ENCODE results near the gene WDFY3.

WDFY3 gene

GRCh38 chr4:84917086-84917821 lies 49.2 kb downstream of the WDFY3 start:
- no peak overlapping the region for H3K4me3 ChIP-seq (ENCODE audit: low read length)
- no peak for DNase-seq (ENCODE audit: low read depth, low spot score)

GRCh38 chr4:84916227-84916626 lies 50.3 kb downstream of the WDFY3 start:
- no peak overlapping the region for H3K4me3 ChIP-seq (ENCODE audit: low read length)
- DNase-seq (ENCODE audit: low read depth, low spot score): no peak

GRCh38 chr4:84915396-84915780 lies 51.1 kb downstream of the WDFY3 start:
- DNase-seq (ENCODE audit: low read depth, low spot score): no peak
- no peak overlapping the region for H3K4me3 ChIP-seq (ENCODE audit: low read length)

GRCh38 chr4:84914686-84915395 lies 51.6 kb downstream of the WDFY3 start:
- H3K4me3 ChIP-seq (ENCODE audit: low read length): no peak overlapping the region
- no peak for DNase-seq (ENCODE audit: low read depth, low spot score)

GRCh38 chr4:84913176-84913575 lies 53.3 kb downstream of the WDFY3 start:
- no peak overlapping the region for H3K4me3 ChIP-seq (ENCODE audit: low read length)
- no peak for DNase-seq (ENCODE audit: low read depth, low spot score)

GRCh38 chr4:84912741-84913140 lies 53.7 kb downstream of the WDFY3 start:
- no peak overlapping the region for H3K4me3 ChIP-seq (ENCODE audit: low read length)
- DNase-seq (ENCODE audit: low read depth, low spot score): no peak

- H3K4me3 ChIP-seq (ENCODE audit: low read length): no peak overlapping the region
- no peak for DNase-seq (ENCODE audit: low read depth, low spot score)
These were observed 57.6 kb downstream of the WDFY3 start for GRCh38 chr4:84908876-84909275.

- no peak overlapping the region for H3K4me3 ChIP-seq (ENCODE audit: low read length)
- no peak for DNase-seq (ENCODE audit: low read depth, low spot score)
These were observed 59.3 kb downstream of the WDFY3 start for GRCh38 chr4:84907145-84907544.

GRCh38 chr4:84905646-84906045 lies 60.8 kb downstream of the WDFY3 start:
- no peak overlapping the region for H3K4me3 ChIP-seq (ENCODE audit: low read length)
- DNase-seq (ENCODE audit: low read depth, low spot score): no peak

- no peak overlapping the region for H3K4me3 ChIP-seq (ENCODE audit: low read length)
- no peak for DNase-seq (ENCODE audit: low read depth, low spot score)
These were observed 64.7 kb downstream of the WDFY3 start for GRCh38 chr4:84901740-84902281.

GRCh38 chr4:84901173-84901572 lies 65.3 kb downstream of the WDFY3 start:
- H3K4me3 ChIP-seq (ENCODE audit: low read length): no peak overlapping the region
- no peak for DNase-seq (ENCODE audit: low read depth, low spot score)

- DNase-seq (ENCODE audit: low read depth, low spot score): no peak
- H3K4me3 ChIP-seq (ENCODE audit: low read length): no peak overlapping the region
These were observed 66.9 kb downstream of the WDFY3 start for GRCh38 chr4:84899616-84900015.

GRCh38 chr4:84897516-84897915 lies 69.0 kb downstream of the WDFY3 start:
- no peak for DNase-seq (ENCODE audit: low read depth, low spot score)
- H3K4me3 ChIP-seq (ENCODE audit: low read length): no peak overlapping the region

- DNase-seq (ENCODE audit: low read depth, low spot score): no peak
- no peak overlapping the region for H3K4me3 ChIP-seq (ENCODE audit: low read length)
These were observed 71.2 kb downstream of the WDFY3 start for GRCh38 chr4:84895283-84895682.

- DNase-seq (ENCODE audit: low read depth, low spot score): no peak
- H3K4me3 ChIP-seq (ENCODE audit: low read length): no peak overlapping the region
These were observed 71.9 kb downstream of the WDFY3 start for GRCh38 chr4:84894621-84895020.

GRCh38 chr4:84892950-84893349 lies 73.5 kb downstream of the WDFY3 start:
- no peak overlapping the region for H3K4me3 ChIP-seq (ENCODE audit: low read length)
- DNase-seq (ENCODE audit: low read depth, low spot score): no peak

- no peak for DNase-seq (ENCODE audit: low read depth, low spot score)
- no peak overlapping the region for H3K4me3 ChIP-seq (ENCODE audit: low read length)
These were observed 78.7 kb downstream of the WDFY3 start for GRCh38 chr4:84887824-84888223.

GRCh38 chr4:84879651-84880200 lies 86.8 kb downstream of the WDFY3 start:
- no peak overlapping the region for H3K4me3 ChIP-seq (ENCODE audit: low read length)
- DNase-seq (ENCODE audit: low read depth, low spot score): no peak

- DNase-seq (ENCODE audit: low read depth, low spot score): no peak
- no peak overlapping the region for H3K4me3 ChIP-seq (ENCODE audit: low read length)
These were observed 87.9 kb downstream of the WDFY3 start for GRCh38 chr4:84878546-84878945.

- DNase-seq (ENCODE audit: low read depth, low spot score): no peak
- H3K4me3 ChIP-seq (ENCODE audit: low read length): no peak overlapping the region
These were observed 88.4 kb downstream of the WDFY3 start for GRCh38 chr4:84878090-84878489.

Measured in Jurkat, Clone E6-1 (cell line).